Caco-2 (cell line): ENCODE results near the gene HEPHL1. TPM values are rescaled to one million over a fixed set of nuclear protein-coding genes. Genes with fewer than 3 reads are reported as not detected.

Experiments
- BruUV-seq: library from RNA; stranded (reverse); fragments of 400-500 nt; replicated peaks from 2 replicates; lab custom pipeline; 2021; lab: Mats Ljungman, UMichigan
- CTCF ChIA-PET: fragments of 300-600 bp; sonication (Branson Sonifier 250); formaldehyde crosslinking; loops from one replicate; lab custom pipeline; 2022; ENCODE audit warnings: antibody characterized with exemption; lab: Charles Lee
- POLR2A ChIA-PET: fragments of 300-600 bp; sonication (Branson Sonifier 250); formaldehyde crosslinking; loops from one replicate; lab custom pipeline; 2022; ENCODE audit warnings: antibody characterized with exemption; lab: Charles Lee
- DNase-seq, 2 experiments: peaks; one replicate each; pipeline versions ENCODE4 v3.0.0 to v3.0.0-alpha.2; 2020 to 2022
- H3K27me3 ChIP-seq: replicated peaks from 2 replicates; pipeline ENCODE4 v1.6.0; 2011; ENCODE audit warnings: low read length; ENCODE audit not compliant: control insufficient read depth, insufficient read depth
- H3K36me3 ChIP-seq: 2 replicates; pipeline ENCODE4 v1.5.1; 2011; ENCODE audit warnings: low read length; ENCODE audit not compliant: control insufficient read depth, insufficient read depth
- H3K4me1 ChIP-seq: fragments of 250-450 bp; sonication (Bioruptor Pico); 2 replicates; pipeline ENCODE4 v1.5.1; 2020; ENCODE audit warnings: mild to moderate bottlenecking
- H3K4me3 ChIP-seq: 2 replicates; pipeline ENCODE4 v1.5.1; 2011; ENCODE audit warnings: low read depth, mild to moderate bottlenecking, control low read depth, low read length
- H3K9me3 ChIP-seq: fragments of 250-450 bp; sonication (Bioruptor Pico); 2 replicates; pipeline ENCODE4 v1.5.1; 2020; ENCODE audit warnings: mild to moderate bottlenecking, moderate library complexity
- H3K27ac Mint-ChIP-seq: one replicate; pipeline ENCODE4 v1.8.0; 2022; ENCODE audit warnings: mixed read lengths; ENCODE audit not compliant: unreplicated experiment
- H3K27me3 Mint-ChIP-seq: one replicate; pipeline ENCODE4 v1.8.0; 2022; ENCODE audit warnings: mixed read lengths; ENCODE audit not compliant: insufficient read depth, unreplicated experiment
- H3K36me3 Mint-ChIP-seq: one replicate; pipeline ENCODE4 v1.8.0; 2022; ENCODE audit warnings: mild to moderate bottlenecking, mixed read lengths; ENCODE audit not compliant: insufficient read depth, unreplicated experiment
- H3K4me1 Mint-ChIP-seq: one replicate; pipeline ENCODE4 v1.8.0; 2022; ENCODE audit warnings: low read depth, mixed read lengths; ENCODE audit not compliant: unreplicated experiment
- H3K4me3 Mint-ChIP-seq: one replicate; pipeline ENCODE4 v1.8.0; 2022; ENCODE audit warnings: mild to moderate bottlenecking, moderate library complexity, mixed read lengths; ENCODE audit not compliant: unreplicated experiment
- H3K9me3 Mint-ChIP-seq: one replicate; pipeline ENCODE4 v1.8.0; 2022; ENCODE audit warnings: mixed read lengths; ENCODE audit not compliant: unreplicated experiment
- intact Hi-C: fragments of 100-400 bp; cut with micrococcal nuclease; formaldehyde crosslinking; loops from one replicate; pipeline ENCODE4 v1.10.0; 2022; ENCODE audit not compliant: unreplicated experiment
- total RNA-seq: library from RNA; stranded (reverse); gene quantifications from 2 replicates; pipeline ENCODE4 v1.2.3, GENCODE V29; 2022
- TF ChIP-seq, protein P1 (sequence below), 2 experiments: fragments of 200-600 bp in 1 of 2; IDR thresholded peaks; 1 replicate in 1 of 2; 2 replicates in 1 of 2; pipeline versions ENCODE4 v1.5.1 to v1.8.0; 2011 to 2022; ENCODE audit warnings: antibody characterized with exemption in 1 of 2, control low read depth in 1 of 2, inconsistent platforms in 1 of 2, low read depth in 1 of 2, low read length in 1 of 2, mild to moderate bottlenecking in 1 of 2, moderate library complexity in 1 of 2; ENCODE audit not compliant: insufficient read depth in 1 of 2, severe bottlenecking in 1 of 2, unreplicated experiment in 1 of 2

HEPHL1 gene
- total RNA-seq, 1 experiment from 2014 or later = not detected

DNA sequence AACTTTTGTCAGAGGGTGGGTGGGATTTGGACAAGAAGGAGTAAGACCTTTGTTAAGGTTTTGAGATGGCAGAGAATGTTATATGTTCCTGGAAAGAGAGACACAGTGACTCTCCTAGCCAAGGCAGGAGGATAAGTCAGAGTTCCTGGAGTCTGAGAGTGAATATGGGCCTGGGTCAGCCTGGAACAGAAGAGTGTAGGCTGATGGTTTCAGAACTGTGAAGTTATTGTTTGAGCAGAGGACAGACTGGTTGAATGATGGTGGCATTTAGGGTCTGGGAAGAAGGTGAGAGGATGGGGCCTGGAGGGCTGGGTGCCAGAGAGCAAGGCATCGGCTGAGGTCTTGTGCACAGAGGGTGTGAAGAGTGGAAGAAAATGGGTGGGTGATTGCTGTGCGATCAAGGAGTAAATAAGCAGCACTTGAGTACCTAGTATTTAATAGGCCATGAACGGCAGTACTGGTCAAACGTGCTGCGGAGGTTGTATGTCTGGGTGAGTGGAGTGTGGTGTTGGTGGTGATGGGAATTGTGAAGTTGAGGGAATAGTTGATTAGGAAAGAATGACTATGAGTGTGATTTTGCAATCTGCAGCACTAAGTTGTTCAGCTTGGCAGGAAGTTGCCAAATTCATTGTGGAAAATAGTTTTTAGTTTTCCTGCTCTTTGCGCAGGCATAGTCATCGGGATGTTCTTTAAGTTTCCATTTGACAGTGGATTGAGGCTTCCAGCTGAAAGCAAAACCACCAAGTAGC lies 109.3 kb downstream of the HEPHL1 start:
- DNase-seq = no peak
- Mint-ChIP-seq H3K9me3 (no peaks in the 10 kb centered on the region), H3K36me3 (peaks cover 9% of the 10 kb centered on the region), H3K4me3 (no peak overlapping the region), H3K27me3 (no peaks in the 10 kb centered on the region), H3K27ac (no peak overlapping the region), H3K4me1 (peaks cover 15% of the 10 kb centered on the region)
- BruUV-seq = no TSS peak
- H3K36me3 ChIP-seq = peaks cover 1% of the 10 kb centered on the region; the same call in 1 of the 2 replicates
- POLR2A ChIA-PET = interaction anchor here (1.0 to 2.2 kb wide), 3 partner anchors 14 to 389 kb away, joined by 3 to 12 read pairs (median 8); partner anchors contain the start of genes C11orf54 and TAF1D
- H3K4me1 ChIP-seq = peaks cover 18% of the 10 kb centered on the region
- intact Hi-C loops = no loop called here
- no peaks in the 10 kb centered on the region for H3K27me3 ChIP-seq
- H3K4me3 ChIP-seq = no peak overlapping the region; the same call in 1 of the 2 replicates
- TF ChIP-seq, protein P1, sequence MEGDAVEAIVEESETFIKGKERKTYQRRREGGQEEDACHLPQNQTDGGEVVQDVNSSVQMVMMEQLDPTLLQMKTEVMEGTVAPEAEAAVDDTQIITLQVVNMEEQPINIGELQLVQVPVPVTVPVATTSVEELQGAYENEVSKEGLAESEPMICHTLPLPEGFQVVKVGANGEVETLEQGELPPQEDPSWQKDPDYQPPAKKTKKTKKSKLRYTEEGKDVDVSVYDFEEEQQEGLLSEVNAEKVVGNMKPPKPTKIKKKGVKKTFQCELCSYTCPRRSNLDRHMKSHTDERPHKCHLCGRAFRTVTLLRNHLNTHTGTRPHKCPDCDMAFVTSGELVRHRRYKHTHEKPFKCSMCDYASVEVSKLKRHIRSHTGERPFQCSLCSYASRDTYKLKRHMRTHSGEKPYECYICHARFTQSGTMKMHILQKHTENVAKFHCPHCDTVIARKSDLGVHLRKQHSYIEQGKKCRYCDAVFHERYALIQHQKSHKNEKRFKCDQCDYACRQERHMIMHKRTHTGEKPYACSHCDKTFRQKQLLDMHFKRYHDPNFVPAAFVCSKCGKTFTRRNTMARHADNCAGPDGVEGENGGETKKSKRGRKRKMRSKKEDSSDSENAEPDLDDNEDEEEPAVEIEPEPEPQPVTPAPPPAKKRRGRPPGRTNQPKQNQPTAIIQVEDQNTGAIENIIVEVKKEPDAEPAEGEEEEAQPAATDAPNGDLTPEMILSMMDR (IDR thresholded peaks at IDR 0.05; ENCODE audit: insufficient read depth in 1 of 2, low read depth in 1 of 2, low read length in 1 of 2, severe bottlenecking in 1 of 2, unreplicated experiment in 1 of 2) = no peak
- H3K9me3 ChIP-seq = no peaks in the 10 kb centered on the region
- CTCF ChIA-PET = interaction anchor here (2.8 kb wide), 1 partner anchor 235 kb away, joined by 33 read pairs; no protein-coding TSS in a partner anchor

DNA sequence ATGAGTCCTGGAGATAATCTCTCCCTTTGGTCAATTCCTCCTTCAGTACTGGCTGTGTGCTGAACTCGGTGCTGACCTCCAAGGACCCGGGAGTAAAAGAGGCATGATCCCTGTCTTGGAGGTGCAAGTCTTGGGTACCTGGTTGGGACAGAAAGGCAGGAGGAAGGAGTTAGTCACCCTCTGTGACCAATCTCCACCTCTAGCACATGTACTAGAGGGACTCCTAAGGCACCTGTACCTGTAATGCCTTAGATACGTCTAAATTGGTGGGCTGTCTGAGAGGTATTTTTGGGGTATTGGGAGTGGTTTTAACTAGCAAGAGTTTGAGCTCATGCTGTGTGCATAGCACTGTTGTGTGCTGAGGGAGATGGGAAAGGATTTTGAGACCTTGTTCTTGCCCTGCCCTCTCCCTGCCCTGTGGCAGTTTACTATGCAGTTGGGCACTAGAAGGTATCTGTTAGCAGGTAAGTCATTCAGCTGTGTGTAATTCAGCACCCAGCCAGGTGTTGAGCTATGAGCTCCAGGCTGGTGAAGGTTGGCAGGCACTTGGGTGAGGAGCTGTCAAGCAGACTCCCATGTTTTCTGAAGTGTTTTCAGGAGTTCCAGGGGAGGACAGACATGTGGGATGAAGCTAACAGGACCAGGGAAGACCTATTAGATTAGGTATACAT lies 110.0 kb downstream of the HEPHL1 start:
- intact Hi-C loops = no loop called here
- no peak overlapping the region for H3K4me3 ChIP-seq
- H3K36me3 ChIP-seq = peaks cover 1% of the 10 kb centered on the region; the same call in 1 of the 2 replicates
- BruUV-seq = no TSS peak
- Mint-ChIP-seq H3K36me3 (peaks cover 13% of the 10 kb centered on the region), H3K27me3 (no peaks in the 10 kb centered on the region), H3K27ac (no peak overlapping the region), H3K4me3 (no peak overlapping the region), H3K4me1 (peaks cover 15% of the 10 kb centered on the region), H3K9me3 (no peaks in the 10 kb centered on the region)
- POLR2A ChIA-PET = no interaction called here
- no peaks in the 10 kb centered on the region for H3K27me3 ChIP-seq
- CTCF ChIA-PET = no interaction called here
- TF ChIP-seq, protein P1 (IDR thresholded peaks at IDR 0.05; ENCODE audit: insufficient read depth in 1 of 2, low read depth in 1 of 2, low read length in 1 of 2, severe bottlenecking in 1 of 2, unreplicated experiment in 1 of 2) = no peak
- H3K4me1 ChIP-seq = peaks cover 18% of the 10 kb centered on the region
- no peak for DNase-seq
- H3K9me3 ChIP-seq = no peaks in the 10 kb centered on the region

DNA sequence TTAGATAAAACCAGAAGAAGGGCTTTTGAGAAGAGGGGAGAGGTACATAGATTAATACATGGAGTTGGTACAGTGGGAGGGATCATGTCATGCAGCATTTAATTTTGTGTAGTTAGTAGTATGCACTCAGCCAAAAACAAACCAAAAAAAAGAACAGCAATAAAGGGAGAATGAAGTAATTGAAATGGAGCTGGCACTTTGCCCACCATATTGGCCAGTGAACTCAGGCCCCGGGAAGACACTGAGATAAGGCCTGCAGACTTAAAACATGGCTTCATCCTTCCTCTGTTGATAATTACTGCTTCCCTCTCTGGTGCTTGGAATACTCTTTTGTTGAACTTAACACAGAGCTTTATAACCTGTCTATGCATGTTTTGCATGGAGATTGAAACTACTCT lies 110.6 kb downstream of the HEPHL1 start:
- intact Hi-C loops = no loop called here
- Mint-ChIP-seq H3K27ac (no peak overlapping the region), H3K9me3 (no peaks in the 10 kb centered on the region), H3K4me1 (peaks cover 14% of the 10 kb centered on the region), H3K36me3 (peaks cover 16% of the 10 kb centered on the region), H3K4me3 (no peak overlapping the region), H3K27me3 (no peaks in the 10 kb centered on the region)
- Histone ChIP-seq H3K9me3 (no peaks in the 10 kb centered on the region), H3K4me1 (peaks cover 18% of the 10 kb centered on the region), H3K36me3 (peaks cover 1% of the 10 kb centered on the region; the same call in 1 of the 2 replicates), H3K27me3 (no peaks in the 10 kb centered on the region), H3K4me3 (no peak overlapping the region)
- ChIA-PET CTCF (no interaction called here), POLR2A (no interaction called here)
- BruUV-seq = no TSS peak
- DNase-seq = no peak
- TF ChIP-seq, protein P1 (IDR thresholded peaks at IDR 0.05; ENCODE audit: insufficient read depth in 1 of 2, low read depth in 1 of 2, low read length in 1 of 2, severe bottlenecking in 1 of 2, unreplicated experiment in 1 of 2) = no peak
